Lower leg skin (tissue), 4 donors: ENCODE measurements around the gene PTPRZ1. TPM values are rescaled to one million over a fixed set of nuclear protein-coding genes. Genes with fewer than 3 reads are reported as not detected.

Experiments used
- DNase-seq, 2 donors: peaks; one replicate each; pipeline ENCODE4 v3.0.0-alpha.2; 2019; ENCODE audit warnings: low spot score in 2 of 2
- H3K4me3 ChIP-seq: fragments of 200-600 bp; sonication (generic); 2 replicates; pipeline ENCODE4 v1.5.1; 2017; ENCODE audit warnings: mild to moderate bottlenecking, low read depth; ENCODE audit not compliant: poor library complexity, severe bottlenecking
- CTCF ChIP-seq, 3 donors: fragments of 450-650 bp; IDR thresholded peaks; one replicate each; pipeline ENCODE4 v1.5.1; 2016; ENCODE audit warnings: antibody characterized with exemption in 3 of 3, mild to moderate bottlenecking in 3 of 3, moderate library complexity in 2 of 3
- POLR2A ChIP-seq, 2 donors: fragments of 450-650 bp; IDR thresholded peaks; one replicate each; pipeline ENCODE4 v1.6.1; 2016 to 2017; ENCODE audit warnings: antibody characterized with exemption in 2 of 2, mild to moderate bottlenecking in 1 of 2, moderate library complexity in 1 of 2
- WGBS, 2 donors: methylation state at CpG; one replicate each; pipeline ENCODE4 v1.1.5; 2018; 5-methylcytosine and 5-hydroxymethylcytosine counted together
- intact Hi-C: fragments of 100-400 bp; cut with DNase I; formaldehyde crosslinking; loops from one replicate; pipeline ENCODE4 v1.15.0; 2023; ENCODE audit warnings: low total_unique reads
- total RNA-seq, 4 donors: library from RNA; depleted of rRNA; stranded (reverse); fragments of >200 nt; gene quantifications; one replicate each; pipeline ENCODE4 v1.1.0, GENCODE V29; 2016

The PTPRZ1 gene
- total RNA-seq, 4 donors from 2014 or later, result 26.1 to 63.7 (median 46.3) TPM

DNA sequence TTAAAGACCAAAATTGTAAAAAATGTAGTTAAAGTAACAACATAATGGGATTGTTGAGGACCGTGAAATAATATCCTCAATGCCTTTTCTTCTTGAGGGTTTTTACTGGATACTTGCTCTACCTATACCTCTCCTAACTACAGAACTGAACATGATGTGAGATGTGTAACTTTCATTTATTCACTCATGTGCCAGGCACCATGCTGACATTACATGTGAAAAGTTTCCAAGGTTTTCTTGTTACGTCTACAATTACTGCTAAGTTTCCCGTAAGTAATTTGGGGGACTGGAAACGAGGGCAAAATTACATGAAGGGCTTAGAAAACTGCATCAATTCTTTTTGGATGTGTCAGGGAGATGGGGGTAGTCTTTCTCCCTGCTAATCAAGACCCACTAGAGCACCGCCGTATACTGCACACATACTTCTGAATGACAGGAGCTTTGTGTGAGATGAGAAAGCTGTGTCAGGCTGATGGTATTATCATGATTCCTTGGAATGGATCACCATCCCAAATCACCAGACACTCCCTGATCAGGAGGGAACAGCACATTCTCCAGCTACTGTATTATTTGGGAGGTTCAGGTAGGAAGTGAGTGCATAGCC, 41.8 kb downstream of the PTPRZ1 start:
- intact Hi-C loops, result no loop called here
- whole genome bisulfite sequencing, 2 donors, result 72 to 81% methylated on average over 6 of the region's 6 CpGs
- TF ChIP-seq CTCF (IDR thresholded peaks at IDR 0.05) (no peak), POLR2A (IDR thresholded peaks at IDR 0.05) (no peak)
- no peak overlapping the region for H3K4me3 ChIP-seq
- DNase-seq, result no peak

DNA sequence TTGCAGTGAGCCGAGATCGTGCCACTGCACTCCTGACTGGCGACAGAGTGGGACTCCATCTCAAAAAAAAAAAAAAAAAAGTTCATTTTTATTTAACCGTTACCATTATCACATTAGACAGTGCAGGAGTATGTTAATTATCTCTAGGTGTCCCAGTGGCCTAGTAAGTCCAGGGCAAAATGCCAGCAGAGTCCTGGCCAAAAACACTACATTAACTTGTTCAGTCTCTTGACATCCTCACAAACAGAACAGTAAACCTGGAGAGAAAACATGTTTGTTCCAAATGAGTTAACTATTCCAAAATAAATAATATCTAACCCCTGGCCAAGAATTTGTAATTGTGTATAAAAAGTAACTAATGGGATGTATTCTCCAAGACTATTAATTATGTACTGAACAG, 43.2 kb downstream of the PTPRZ1 start:
- TF ChIP-seq POLR2A (IDR thresholded peaks at IDR 0.05) (no peak), CTCF (IDR thresholded peaks at IDR 0.05) (no peak)
- H3K4me3 ChIP-seq, result no peak overlapping the region
- 87 to 90% methylated on average over 4 of the region's 4 CpGs for WGBS, 2 donors
- intact Hi-C loops, result no loop called here
- no peak for DNase-seq

DNA sequence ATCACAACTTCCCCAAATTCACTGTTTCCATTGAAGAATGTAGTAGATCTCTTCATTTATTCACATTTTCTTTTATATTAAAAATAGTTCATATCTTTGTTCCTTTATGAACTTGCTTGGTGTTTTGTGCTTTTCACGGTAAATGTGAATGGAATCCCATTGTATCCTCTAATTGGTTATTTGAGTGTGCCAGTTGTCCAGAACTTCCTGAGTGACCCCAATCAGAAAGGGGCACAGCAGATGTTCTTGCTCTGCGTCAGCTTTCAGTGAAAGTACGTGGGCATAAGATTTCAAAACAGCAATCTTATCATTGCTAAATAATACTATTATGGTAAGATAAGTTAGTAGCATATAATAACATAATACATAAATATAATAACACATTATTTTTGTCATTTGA, 47.0 kb downstream of the PTPRZ1 start:
- 73 to 83% methylated on average over 3 of the region's 3 CpGs for WGBS, 2 donors
- no peak for DNase-seq
- H3K4me3 ChIP-seq, result no peak overlapping the region
- TF ChIP-seq POLR2A (IDR thresholded peaks at IDR 0.05) (no peak), CTCF (IDR thresholded peaks at IDR 0.05) (no peak)
- intact Hi-C loops, result no loop called here

DNA sequence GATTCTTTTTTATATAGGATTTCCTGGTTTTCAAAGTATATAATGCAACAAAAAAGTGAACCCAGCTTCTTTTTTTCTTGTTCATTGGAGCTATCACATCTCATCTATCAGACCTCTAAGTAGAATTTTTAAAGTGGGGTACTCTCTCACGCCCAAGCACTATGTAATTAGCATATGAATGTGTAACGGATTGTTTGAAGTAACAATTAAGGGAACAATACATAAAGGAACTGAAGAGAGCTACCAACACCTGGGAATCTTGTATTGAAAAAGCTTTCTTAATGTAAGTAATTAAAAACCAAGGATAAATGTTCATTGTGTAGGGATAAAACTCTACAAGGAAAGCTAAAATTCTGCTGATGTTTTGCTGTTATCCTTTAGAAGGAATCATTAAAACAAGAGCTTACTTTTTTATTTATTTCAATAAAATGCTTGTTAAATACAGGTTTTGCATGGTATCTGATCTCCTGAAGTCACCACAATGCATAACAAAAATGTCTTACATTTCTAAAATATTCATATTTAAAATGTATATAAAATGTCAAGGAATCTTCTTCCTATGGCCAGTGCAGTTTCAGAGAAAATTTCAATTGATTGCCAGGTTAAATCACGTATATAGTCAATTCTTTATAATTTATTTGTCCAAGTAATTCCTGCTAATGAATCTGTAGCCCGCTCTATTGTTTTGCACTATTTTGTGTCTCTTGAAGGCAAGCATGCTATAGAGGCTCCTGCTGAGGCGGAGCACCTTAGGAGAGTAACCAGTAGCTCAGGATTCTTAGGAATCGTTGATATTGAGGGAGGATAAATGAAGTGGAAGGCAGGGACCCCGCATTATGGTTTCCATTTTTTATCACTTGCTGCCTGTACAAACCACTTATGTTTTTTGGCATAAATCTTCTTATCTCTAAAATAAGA, 51.6 kb downstream of the PTPRZ1 start:
- TF ChIP-seq POLR2A (IDR thresholded peaks at IDR 0.05), result no peak
- no peak for TF ChIP-seq CTCF (IDR thresholded peaks at IDR 0.05)
- intact Hi-C loops, result no loop called here
- 76 to 84% methylated on average over 7 of the region's 7 CpGs for WGBS, 2 donors
- no peak for DNase-seq
- no peak overlapping the region for H3K4me3 ChIP-seq

DNA sequence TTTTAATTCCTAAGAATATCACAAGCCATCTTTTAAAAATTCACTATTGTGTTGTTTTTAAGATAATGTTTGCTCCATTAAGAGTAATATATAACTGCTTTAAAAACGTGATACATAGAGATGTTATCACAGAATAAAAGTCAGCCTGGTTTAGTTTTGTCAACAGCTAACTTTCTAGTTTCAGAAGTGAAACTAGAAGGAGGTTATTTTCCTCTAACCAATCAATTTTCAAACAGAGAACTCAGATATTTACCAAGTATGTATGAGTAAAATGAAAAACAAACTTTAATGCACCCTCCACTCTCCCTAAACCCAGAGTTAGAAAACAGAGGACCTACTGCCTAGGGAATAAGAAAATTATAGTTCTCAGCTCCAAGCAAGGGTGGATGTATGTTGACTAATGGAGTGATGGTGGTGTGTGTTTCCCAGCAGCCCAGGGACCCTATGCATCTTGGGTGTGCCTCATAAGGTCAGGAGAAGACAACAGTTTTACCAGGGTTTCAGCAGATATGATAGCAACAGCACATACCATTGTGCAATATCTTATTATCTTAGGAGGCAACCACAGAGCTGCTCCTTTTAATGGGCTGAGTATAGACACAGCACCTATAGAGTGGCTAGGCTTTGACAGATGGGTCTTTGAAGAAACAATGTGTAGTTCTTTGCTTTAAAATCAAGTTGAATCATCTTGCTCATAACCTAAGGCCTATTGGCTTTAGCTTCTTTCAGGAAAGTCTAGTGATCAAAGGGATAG, 58.4 kb downstream of the PTPRZ1 start:
- no peak for DNase-seq
- intact Hi-C loops, result no loop called here
- 24 to 35% methylated on average over 1 of the region's 1 CpG for WGBS, 2 donors
- no peak overlapping the region for H3K4me3 ChIP-seq
- TF ChIP-seq POLR2A (IDR thresholded peaks at IDR 0.05) (no peak), CTCF (IDR thresholded peaks at IDR 0.05) (no peak)
